GM19463 (cell line): Measurements from ENCODE around the gene NMUR2.

Source experiments
- ATAC-seq: cut with Tn5 transposase; IDR thresholded peaks from one replicate; pipeline ENCODE4 v1.9.1; 2021; ENCODE audit warnings: mild to moderate bottlenecking, moderate library complexity; ENCODE audit not compliant: unreplicated experiment

Gene NMUR2, protein sequence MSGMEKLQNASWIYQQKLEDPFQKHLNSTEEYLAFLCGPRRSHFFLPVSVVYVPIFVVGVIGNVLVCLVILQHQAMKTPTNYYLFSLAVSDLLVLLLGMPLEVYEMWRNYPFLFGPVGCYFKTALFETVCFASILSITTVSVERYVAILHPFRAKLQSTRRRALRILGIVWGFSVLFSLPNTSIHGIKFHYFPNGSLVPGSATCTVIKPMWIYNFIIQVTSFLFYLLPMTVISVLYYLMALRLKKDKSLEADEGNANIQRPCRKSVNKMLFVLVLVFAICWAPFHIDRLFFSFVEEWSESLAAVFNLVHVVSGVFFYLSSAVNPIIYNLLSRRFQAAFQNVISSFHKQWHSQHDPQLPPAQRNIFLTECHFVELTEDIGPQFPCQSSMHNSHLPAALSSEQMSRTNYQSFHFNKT

DNA sequence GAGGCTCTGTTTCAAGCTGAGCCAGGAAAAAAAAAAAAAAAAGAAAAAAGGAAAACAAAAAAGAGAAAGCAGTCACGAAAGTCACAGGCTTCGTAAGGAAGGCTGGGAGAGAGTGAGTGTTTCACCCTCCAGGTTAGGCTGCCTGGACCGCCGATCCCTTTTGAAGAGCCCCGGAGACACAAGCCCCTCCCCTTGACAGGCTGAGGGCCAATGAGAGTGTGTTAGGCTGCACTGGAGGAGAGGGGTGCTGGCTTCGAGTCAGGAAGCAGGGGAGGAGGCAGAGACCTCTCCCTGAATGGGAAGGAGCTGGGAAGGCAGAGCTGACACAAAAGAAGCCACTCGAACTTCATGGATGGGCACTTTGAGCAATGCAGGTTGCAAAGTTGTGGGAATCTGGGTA is at the start of gene NMUR2:
TSS of gene NMUR2 (minus strand) at position 135 of the 400 bp plus-strand sequence. CDS start 166 bp downstream, outside the sequence.
- no peak for ATAC-seq

- ATAC-seq, result no peak
Observed at GRCh38 chr5:152443935-152444334, 38.9 kb upstream of the NMUR2 start.

GRCh38 chr5:152439791-152440190 is 34.7 kb upstream of the NMUR2 start:
- no peak for ATAC-seq

DNA sequence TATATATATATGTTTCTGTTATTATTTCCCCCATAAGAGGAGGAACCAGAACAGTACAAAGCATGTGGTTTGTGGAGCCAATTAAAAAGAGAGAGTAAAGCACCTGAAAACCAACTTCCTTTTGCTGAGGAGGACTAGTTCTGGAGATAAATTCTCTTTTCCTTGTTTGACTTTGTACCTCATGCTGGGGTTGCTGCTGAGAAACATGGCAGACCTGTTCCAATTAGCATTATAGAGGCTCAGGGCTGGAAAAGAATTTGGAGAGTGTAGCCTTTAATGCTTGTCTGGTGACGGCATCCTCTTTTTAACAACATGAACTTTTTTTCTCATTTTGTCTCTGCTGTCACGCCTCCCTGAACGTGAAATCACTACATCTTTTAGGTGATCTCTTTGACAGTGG is 32.8 kb upstream of the NMUR2 start:
- ATAC-seq, result no peak

- ATAC-seq, result no peak
Observed at GRCh38 chr5:152427721-152428120, 22.6 kb upstream of the NMUR2 start.

- ATAC-seq, result no peak
Observed at GRCh38 chr5:152425083-152425482, 20.0 kb upstream of the NMUR2 start.

DNA sequence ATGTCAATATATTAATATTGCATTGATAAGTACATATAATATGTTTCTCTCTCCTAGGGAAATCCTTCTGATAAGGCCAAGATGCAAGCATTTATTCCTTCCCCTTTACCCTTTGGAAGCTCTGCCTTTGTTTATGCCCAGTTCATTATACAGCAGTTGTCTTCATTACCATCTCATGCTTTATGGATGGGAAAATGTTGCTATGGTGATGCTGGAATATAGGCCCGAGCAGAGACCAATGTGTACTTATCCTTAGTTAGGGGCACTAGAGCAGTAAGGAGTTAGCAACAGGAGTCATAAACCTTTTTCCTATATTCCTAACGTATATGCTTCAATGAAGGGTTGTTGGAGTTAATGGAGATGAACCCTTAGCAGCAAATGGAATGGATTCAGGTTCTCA is 19.4 kb upstream of the NMUR2 start:
- no peak for ATAC-seq

DNA sequence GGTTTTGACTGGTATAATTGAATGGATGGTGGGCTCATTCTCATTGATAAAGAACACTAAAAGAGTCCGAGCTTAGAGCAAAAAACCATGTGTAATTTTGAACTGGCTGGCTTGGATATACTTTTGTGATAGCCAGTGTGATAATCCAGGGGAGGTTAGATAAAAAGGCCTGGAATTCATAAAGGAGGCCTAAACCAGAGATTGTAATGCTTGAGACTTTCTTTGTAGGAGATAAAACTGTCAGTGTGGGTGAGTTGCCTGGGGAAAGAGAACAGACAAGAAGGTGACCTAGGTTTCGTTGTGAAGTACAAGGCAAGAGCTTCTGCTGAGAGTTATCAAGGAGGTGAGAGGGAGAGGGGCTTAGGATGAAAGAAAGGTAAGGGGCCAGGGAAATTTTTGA is 17.0 kb upstream of the NMUR2 start:
- ATAC-seq, result no peak

DNA sequence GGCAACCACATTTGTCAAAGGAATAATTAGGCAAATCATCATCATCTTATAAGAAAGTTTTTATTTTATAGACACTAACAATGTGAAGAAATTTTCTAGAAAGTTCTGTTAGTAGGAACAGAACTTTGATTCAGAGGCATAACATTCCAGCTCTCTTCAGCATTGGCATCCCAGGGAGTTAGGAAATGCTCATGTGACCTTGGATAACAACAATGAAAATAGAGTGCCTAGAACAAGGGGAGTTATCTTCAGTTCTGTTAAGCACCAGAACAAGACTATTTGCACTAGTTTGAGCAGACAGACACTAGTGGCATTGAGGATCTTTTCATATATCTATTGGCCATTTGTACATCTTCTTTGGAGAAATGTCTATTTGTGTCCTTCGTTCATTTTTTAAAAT is 7.0 kb upstream of the NMUR2 start:
- ATAC-seq, result no peak

DNA sequence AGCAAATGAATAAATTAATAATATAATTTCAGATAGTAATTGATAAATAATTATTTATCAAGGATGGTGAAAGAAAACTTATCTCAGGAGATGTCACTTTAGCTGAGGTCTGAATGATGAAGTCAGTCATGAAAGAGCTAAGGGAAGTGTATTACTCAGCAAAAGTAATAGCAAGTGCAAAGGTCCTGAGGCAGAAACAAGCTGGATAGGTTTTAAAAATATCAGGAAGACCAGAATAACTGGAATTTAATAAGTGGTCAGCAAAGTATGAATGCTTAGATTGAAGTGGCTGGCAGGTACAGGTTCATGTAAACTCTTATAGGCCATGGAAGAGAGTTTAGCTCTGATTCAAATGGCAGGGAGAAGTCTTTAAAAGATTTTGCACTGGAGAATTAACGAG is 1.0 kb upstream of the NMUR2 start:
- ATAC-seq, result no peak

- ATAC-seq, result no peak
Observed at GRCh38 chr5:152404494-152404893, 585 bp downstream of the NMUR2 start.

DNA sequence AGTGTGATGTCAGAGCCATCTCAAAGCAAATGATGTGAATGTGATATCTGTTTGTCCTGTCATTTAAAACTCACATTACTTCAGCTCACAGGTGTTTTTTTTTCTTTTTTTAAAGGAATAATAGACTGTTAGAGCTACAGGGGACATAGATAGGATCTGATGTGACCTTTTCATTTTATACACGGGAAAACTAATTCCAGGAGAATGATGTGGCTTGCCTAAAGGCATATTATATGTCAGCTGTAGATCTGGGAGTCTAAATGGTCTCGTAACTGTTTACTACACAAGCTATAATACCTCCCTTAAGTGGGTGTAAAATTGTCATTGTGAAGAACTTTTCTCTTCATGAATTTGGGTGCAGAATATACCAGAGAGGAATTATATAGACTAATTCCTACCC is 2.0 kb downstream of the NMUR2 start:
- ATAC-seq, result no peak

DNA sequence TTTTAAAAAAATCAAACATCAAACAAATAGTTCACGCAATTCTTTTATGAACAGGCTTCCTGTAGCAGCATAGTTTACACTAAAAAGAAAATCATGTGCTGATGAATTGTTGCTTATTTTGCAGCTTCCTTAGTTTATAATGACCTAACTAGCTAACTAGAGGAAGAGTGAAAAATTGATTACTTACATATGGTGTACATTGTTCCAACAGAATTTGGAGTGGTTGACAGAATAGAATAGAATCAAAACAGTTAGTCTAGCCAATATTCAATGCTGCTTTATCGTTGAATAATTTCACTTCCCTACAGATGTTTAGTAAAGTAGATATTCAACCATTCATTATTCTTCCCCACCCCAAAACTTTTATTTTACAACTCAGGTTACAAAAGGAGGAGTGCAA is 4.2 kb downstream of the NMUR2 start:
- no peak for ATAC-seq

DNA sequence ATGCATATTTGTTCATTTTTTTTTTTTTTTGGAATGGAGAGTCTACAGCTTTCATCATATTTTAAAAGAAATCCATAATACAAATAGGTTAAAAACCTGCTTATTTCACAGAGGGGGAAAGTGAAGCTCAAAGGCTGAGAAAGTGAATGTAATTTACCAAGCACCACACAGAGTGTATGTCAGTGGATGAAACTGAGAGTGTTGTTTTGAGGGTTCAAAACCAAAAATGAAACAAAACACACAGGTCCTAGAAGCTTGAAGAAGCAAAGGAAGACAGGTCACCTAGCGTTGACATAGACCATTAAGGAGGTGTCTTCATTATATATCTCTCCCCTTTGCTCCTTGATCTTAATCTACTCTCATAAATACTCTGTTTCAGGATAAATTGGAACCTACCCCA is 7.5 kb downstream of the NMUR2 start:
- peak; percentile 83 for ATAC-seq

DNA sequence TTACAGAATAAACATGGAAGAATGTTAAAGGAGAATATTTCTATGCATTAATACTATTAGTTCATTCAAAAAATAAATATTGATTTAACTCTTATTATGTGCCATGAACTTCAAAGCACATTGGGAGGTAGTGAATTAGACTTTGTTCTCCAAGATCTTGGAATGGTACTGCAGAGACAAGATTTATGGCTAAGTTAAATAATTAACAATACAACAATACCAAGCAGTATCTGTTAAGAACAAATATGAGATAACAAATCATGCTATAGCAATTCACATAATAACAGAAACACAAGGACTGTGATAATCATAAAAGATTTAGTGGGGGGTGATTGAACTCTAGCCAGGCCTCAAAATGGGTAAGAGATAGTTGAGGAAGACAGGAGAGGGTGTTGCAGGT is 11.6 kb downstream of the NMUR2 start:
- no peak for ATAC-seq

- ATAC-seq, result no peak
Observed at GRCh38 chr5:152389208-152389849, 15.8 kb downstream of the NMUR2 start.

DNA sequence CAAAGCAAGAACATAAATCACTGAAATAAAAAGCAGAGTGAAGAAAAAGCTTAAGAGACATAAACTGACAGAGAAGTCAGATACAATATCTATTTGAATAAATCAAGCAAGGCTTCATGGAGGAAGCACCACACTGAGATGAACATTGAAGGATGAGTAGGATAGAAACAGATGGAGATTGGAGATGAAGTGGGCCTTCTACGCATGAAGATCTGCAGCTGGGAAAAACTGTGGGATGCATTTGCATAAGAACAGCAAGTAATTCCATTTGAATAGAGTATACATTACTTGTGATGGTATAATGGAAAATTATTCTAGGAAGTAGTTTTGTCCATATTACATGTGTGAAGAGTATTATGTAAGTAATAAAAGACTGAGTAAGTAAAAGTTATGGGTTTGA is 16.5 kb downstream of the NMUR2 start:
- ATAC-seq, result no peak

GRCh38 chr5:152380415-152381123 is 24.5 kb downstream of the NMUR2 start:
- no peak for ATAC-seq

- no peak for ATAC-seq
Observed at GRCh38 chr5:152379331-152379730, 25.7 kb downstream of the NMUR2 start.

GRCh38 chr5:152378730-152379129 is 26.3 kb downstream of the NMUR2 start:
- ATAC-seq, result no peak

DNA sequence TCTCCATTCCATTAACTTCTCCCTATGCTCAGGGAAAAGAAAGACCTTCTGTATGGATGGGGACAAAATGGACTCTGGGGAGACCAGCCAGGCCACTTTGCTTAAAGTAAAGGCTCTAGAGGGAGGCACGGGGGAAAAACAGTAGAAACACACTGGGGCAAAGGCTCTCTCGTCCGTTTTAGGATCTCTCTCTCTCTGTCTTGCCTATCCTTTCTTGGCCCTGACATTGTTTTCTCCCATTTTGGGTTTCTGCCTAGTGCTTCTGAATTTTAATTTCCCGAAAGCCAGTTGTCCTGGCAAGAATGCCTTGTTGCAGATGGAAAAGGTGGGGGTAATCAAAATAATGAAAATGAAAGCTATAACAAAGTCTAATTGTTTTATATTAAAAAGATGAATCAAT is 28.2 kb downstream of the NMUR2 start:
- no peak for ATAC-seq

- ATAC-seq, result no peak
Observed at GRCh38 chr5:152374711-152375275, 30.3 kb downstream of the NMUR2 start.
